OCI-LY1 (cell line): ENCODE data around the gene ALCAM.

ENCODE experiments used
- H2AFZ ChIP-seq: fragments of 200-600 bp; sonication (generic), shearing (Covaris generic); 2 replicates; pipeline ENCODE4 v1.6.0; 2014; ENCODE audit warnings: antibody characterized with exemption, mild to moderate bottlenecking, low read length
- H3F3A ChIP-seq: fragments of 200-600 bp; sonication (generic), shearing (Covaris generic); 2 replicates; pipeline ENCODE4 v1.6.0; 2014; ENCODE audit warnings: mild to moderate bottlenecking, antibody characterized with exemption, low read length, moderate library complexity; ENCODE audit not compliant: insufficient read depth
- H3K27ac ChIP-seq: fragments of 200-600 bp; sonication (generic); 2 replicates; pipeline ENCODE4 v1.5.1; 2014; ENCODE audit warnings: low read length, mixed run types, mild to moderate bottlenecking, low read depth; ENCODE audit not compliant: poor library complexity, severe bottlenecking
- H3K27me3 ChIP-seq: fragments of 200-600 bp; sonication (generic); 2 replicates; pipeline ENCODE4 v1.6.0; 2014; ENCODE audit warnings: antibody characterized with exemption, mild to moderate bottlenecking, low read length, moderate library complexity; ENCODE audit not compliant: insufficient read depth
- H3K36me3 ChIP-seq: fragments of 200-600 bp; sonication (generic); 2 replicates; pipeline ENCODE4 v1.6.1; 2014; ENCODE audit warnings: mild to moderate bottlenecking, antibody characterized with exemption, low read length, moderate library complexity, mixed read lengths; ENCODE audit not compliant: insufficient read depth
- H3K4me1 ChIP-seq: fragments of 200-600 bp; sonication (generic); 2 replicates; pipeline ENCODE4 v1.5.1; 2014; ENCODE audit warnings: mild to moderate bottlenecking, low read length, moderate library complexity; ENCODE audit not compliant: insufficient read depth, severe bottlenecking
- H3K4me2 ChIP-seq: fragments of 200-600 bp; sonication (generic), shearing (Covaris generic); 2 replicates; pipeline ENCODE4 v1.6.1; 2014; ENCODE audit warnings: low read length
- H3K4me3 ChIP-seq: fragments of 200-600 bp; sonication (generic); 2 replicates; pipeline ENCODE4 v1.5.1; 2014; ENCODE audit warnings: low read length, low read depth, mild to moderate bottlenecking, mixed read lengths; ENCODE audit not compliant: poor library complexity, severe bottlenecking
- H3K79me2 ChIP-seq: fragments of 200-600 bp; shearing (Covaris generic); 2 replicates; pipeline ENCODE4 v1.6.1; 2016; ENCODE audit warnings: mixed run types, low read length, mixed read lengths; ENCODE audit not compliant: insufficient read depth
- H3K9ac ChIP-seq: fragments of 200-600 bp; sonication (generic), shearing (Covaris generic); 2 replicates; pipeline ENCODE4 v1.6.1; 2014; ENCODE audit warnings: mild to moderate bottlenecking, low read length, mixed read lengths
- H3K9me2 ChIP-seq: fragments of 200-600 bp; sonication (generic), shearing (Covaris generic); 2 replicates; pipeline ENCODE4 v1.6.1; 2014; ENCODE audit warnings: low read depth, mild to moderate bottlenecking, low read length, mixed read lengths
- H3K9me3 ChIP-seq: fragments of 200-600 bp; shearing (Covaris generic); 2 replicates; pipeline ENCODE4 v1.6.1; 2014; ENCODE audit warnings: low read length, mixed read lengths
- H4K20me1 ChIP-seq: fragments of 200-600 bp; sonication (generic), shearing (Covaris generic); 2 replicates; pipeline ENCODE4 v1.6.0; 2016; ENCODE audit warnings: mild to moderate bottlenecking, low read length; ENCODE audit not compliant: insufficient read depth
- CTCF ChIP-seq: fragments of 200-600 bp; sonication (generic), shearing (Covaris generic); IDR thresholded peaks from 2 replicates; pipeline ENCODE4 v1.5.1; 2017; ENCODE audit warnings: mild to moderate bottlenecking, antibody characterized with exemption, low read length, moderate library complexity, mixed read lengths
- EZH2 ChIP-seq: fragments of 200-600 bp; sonication (generic), shearing (Covaris generic); IDR thresholded peaks from 2 replicates; pipeline ENCODE4 v1.8.0; 2017; ENCODE audit warnings: borderline replicate concordance, mixed run types, mild to moderate bottlenecking, antibody characterized with exemption, low read length, moderate library complexity, mixed read lengths

The ALCAM gene

DNA sequence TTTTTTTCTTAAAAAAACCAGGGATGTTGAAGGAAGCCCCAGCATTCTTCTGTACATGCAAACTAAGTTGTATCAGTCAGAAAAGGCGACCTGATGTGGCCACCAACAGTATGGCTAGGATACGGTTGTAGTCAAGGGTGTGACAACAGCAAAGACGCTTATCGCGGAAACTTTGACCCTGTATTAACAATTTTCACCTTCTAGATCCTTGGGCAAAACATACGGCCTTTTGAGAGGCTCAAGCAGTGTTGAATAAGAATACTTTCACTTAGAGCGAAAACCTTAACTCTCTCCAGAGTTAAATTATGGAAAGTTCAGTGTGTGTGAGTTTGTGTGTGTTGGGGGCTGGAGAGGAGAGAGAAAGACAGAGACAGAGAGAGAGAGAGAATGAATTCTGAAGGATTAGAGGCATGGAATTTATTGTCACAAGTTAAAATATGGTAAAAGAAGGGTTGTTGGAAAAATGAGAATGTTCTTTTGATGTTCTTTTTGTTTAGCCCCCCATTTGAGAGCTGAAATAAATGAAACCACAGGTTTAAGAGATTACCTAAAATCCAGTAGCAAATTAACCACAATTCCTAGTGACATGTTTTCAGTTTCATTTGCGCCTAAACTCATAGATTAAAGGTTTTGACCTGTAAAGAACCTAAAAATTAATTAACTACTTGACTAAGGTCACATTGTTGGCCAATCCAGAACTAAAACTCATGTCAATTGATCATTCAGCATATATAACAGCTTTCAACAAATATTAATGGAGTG lies 9.2 kb downstream of the ALCAM start:
- Histone ChIP-seq H3K79me2 (peaks cover 98% of the 10 kb centered on the region), H3K4me2 (no peak overlapping the region), H2AFZ (no peak overlapping the region)

DNA sequence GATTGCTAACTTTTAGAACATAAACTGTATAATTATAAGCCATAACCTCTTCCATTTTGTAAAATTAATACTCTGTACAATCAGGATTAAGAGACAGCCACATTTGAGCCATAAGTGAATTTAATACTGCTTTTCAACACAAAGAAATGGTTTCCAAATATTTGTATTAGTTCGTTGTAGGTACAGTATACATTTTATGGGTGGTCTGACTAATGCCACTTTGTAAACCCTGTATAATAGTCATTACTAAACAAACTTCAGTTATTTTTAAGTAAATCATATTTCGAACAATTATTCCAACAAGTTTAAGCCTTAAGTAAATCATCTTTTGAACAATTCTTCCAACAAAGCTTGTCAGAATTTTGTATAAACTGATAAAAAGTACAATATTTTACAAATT lies 11.0 kb downstream of the ALCAM start:
- no peak overlapping the region for H3K9ac ChIP-seq
- no peak overlapping the region for H3K27ac ChIP-seq
- no peaks in the 10 kb centered on the region; the same call in 1 of the 2 replicates for H3F3A ChIP-seq
- no peaks in the 10 kb centered on the region for H3K9me2 ChIP-seq
- no peaks in the 10 kb centered on the region for H4K20me1 ChIP-seq
- H3K4me3 ChIP-seq, result no peak overlapping the region
- H3K4me1 ChIP-seq, result peaks cover 7% of the 10 kb centered on the region
- peaks cover 9% of the 10 kb centered on the region; the same call in 1 of the 2 replicates for H3K9me3 ChIP-seq
- H3K79me2 ChIP-seq, result peaks cover 89% of the 10 kb centered on the region
- no peaks in the 10 kb centered on the region for H3K27me3 ChIP-seq
- TF ChIP-seq EZH2 (no peak), CTCF (no peak)
- no peak overlapping the region for H3K4me2 ChIP-seq
- H3K36me3 ChIP-seq, result peaks cover 22% of the 10 kb centered on the region
- H2AFZ ChIP-seq, result no peak overlapping the region

More for the DNA sequence above, 9.2 kb downstream of the ALCAM start:
- TF ChIP-seq EZH2 (no peak), CTCF (no peak)
- no peaks in the 10 kb centered on the region for H4K20me1 ChIP-seq
- peaks cover 3% of the 10 kb centered on the region; the same call in 1 of the 2 replicates for H3K9me3 ChIP-seq
- no peak overlapping the region for H3K4me3 ChIP-seq
- peaks cover 25% of the 10 kb centered on the region for H3K36me3 ChIP-seq
- no peaks in the 10 kb centered on the region for H3K27me3 ChIP-seq
- H3K27ac ChIP-seq, result no peak overlapping the region
- H3K4me1 ChIP-seq, result peaks cover 14% of the 10 kb centered on the region
- no peak overlapping the region for H3K9ac ChIP-seq
- H3F3A ChIP-seq, result no peaks in the 10 kb centered on the region; the same call in 1 of the 2 replicates
- no peaks in the 10 kb centered on the region for H3K9me2 ChIP-seq

GRCh38 chr3:105385179-105385578 lies 18.5 kb downstream of the ALCAM start:
- Histone ChIP-seq H2AFZ (no peak overlapping the region), H3K79me2 (peaks cover 59% of the 10 kb centered on the region), H3K9me2 (no peaks in the 10 kb centered on the region), H3F3A (no peaks in the 10 kb centered on the region), H3K4me3 (no peak overlapping the region), H3K4me2 (no peak overlapping the region), H3K36me3 (no peaks in the 10 kb centered on the region; the same call in 1 of the 2 replicates), H3K9me3 (peaks cover 9% of the 10 kb centered on the region; the same call in 1 of the 2 replicates), H3K27me3 (no peaks in the 10 kb centered on the region), H3K27ac (no peak overlapping the region), H3K9ac (no peak overlapping the region), H3K4me1 (peaks cover 25% of the 10 kb centered on the region), H4K20me1 (no peaks in the 10 kb centered on the region)
- TF ChIP-seq EZH2 (no peak), CTCF (no peak)
